SKM-1 (cell line): Measurements from ENCODE around the gene FEZF1.
"Not testable (repeated sequence)": the region's sequence is repeated elsewhere in the genome, so short reads cannot be mapped to it uniquely, and the experiment has no call there.

ENCODE experiments used
- DNase-seq: peaks from one replicate; lab custom pipeline; 2025; ENCODE audit not compliant: unreplicated experiment; lab: John Stamatoyannopoulos, UW

The FEZF1 gene

DNA sequence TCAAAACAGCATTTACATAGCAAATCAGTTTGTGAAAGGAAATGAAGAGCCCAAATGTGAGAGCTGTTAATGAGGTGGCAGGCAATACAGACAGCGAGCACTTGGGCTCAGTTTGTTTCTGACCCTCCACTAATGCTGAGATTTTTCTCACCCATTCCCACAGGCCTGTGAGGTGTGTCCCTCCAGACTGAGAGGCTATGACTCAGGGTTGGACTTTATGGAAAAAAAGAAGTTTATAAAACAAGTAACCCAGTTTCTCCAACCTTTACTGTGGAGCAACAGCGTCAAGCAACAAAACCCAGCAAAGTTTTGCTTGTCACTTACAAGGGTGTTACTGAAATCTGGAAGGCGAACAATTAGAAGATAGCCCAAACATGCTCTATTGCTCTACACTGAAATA, 4.9 kb upstream of the FEZF1 start:
- no peak for DNase-seq

DNA sequence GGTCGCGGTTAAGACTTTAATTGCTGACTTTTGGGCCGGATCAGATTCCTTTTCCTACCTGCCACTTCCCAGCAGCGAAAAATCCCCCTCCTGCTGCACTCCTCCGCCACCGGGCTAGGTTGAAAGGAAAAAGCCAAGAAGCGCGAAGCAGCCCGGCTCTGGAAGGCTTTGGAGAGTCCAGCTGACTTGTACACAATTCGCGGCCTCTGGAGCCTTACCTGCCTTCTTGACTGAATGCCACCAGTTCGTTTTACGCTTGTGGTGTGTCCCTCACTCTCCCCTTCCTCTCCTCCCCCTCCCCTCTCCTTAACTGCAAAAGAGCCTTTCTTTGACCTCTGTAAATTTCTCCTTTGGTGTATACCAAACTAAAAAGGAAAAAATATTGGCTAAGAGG, 2.7 kb upstream of the FEZF1 start:
- no peak for DNase-seq

DNA sequence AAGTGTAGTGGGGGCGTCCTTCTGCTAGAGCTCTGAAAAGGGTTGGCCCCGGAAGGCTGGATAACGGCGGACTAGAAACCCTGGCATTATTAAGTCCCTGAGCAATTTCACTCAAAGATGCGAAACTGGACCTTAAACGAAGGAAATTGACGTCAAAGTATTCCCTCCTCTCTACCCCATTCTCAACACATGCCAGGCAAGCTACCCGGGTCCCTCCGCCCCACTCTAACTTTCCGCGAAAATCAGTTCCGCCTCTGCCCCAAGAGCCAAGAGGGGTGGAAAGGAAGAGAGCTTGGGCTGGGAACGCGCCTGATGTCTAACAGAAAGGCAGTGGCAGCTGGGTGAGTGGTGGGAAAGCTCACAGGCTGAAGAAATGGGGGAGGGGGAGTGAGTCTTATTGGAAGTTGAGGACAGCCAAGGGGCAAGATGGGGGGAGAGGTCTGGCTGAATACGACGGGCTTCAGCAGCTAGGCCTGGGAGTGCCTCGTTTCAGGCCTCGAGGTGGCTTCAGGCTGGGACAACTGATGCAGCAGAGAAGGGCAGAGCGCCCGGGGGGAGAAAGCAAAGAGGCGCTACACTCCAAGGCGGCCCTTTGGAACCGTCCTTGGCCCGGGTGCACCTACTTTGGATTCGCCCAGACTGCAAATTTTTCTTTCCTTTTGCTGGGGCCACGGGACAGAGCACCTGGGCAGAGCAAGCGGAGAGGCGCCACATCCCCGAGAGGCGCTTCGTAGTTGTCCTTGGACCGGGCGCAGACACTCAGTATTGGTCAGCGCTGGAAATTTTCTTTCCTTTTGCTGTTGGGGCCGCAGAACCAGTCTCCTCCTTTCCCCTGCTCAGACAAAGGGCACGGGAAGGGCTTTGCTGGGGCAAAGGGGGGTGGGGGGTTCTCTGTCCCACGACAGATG, 2.0 kb upstream of the FEZF1 start:
- DNase-seq = no peak

DNA sequence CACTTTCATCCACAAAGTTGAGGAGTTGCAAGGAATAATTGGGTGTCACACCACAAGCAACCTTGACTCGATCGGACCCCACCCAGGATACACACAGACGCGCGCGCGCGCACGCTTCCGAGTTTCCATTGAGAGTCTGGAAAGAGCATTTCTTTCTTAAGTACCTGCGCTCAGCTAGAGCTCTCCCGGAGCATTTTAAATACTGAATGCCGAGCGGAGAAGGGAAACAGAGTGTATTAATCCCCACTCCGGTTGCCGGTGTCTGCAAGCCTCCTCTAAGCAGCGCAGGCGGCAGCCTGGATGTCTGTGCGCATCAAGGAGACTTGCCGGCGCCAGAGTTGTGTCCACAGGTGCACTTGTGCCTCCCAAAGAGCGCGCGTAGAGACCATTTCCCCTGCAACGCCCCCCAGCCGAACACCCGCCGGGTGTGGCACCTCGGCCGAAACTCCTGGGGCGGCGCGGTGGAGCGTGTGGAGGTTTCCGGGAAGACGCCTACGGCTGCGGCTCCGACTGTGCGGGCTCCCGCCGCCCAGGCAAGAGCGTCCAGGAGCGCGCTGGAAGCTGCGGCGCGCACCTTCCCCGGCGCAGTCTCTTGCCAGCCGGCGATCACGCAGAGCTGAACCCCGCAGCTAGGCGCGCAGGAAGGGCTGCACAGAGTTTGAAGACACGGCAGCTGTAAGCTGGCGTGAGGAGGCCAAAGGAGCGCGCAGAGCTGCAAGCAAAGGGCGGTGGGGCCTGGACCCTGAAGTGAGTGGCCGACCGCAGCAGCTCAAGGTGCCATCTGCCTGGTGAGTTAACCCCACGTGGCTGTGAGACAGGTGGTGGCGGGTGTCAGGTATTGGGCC, 1.1 kb upstream of the FEZF1 start:
- DNase-seq = no peak

DNA sequence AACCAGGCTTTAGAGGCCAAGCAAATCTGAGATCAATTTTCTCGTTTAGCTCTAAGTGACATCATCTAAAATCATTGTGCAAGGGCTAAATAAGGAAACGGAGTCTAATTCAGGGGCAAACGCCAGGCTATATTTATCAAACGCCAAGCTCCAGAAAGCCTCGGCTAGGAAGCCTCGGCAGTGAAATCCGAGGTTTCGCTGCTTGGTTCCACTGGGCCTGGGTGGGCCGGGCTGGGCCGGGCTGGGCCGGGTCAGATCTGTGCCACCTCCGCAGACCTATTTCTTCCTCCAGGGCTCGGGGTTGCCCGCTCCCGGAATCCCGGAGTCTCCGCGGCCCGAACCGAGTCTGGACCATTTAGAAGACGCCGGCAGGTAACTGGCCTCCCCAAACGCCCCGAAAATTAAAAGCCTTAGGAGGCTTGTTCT, 459 bp upstream of the FEZF1 start:
- no peak for DNase-seq

DNA sequence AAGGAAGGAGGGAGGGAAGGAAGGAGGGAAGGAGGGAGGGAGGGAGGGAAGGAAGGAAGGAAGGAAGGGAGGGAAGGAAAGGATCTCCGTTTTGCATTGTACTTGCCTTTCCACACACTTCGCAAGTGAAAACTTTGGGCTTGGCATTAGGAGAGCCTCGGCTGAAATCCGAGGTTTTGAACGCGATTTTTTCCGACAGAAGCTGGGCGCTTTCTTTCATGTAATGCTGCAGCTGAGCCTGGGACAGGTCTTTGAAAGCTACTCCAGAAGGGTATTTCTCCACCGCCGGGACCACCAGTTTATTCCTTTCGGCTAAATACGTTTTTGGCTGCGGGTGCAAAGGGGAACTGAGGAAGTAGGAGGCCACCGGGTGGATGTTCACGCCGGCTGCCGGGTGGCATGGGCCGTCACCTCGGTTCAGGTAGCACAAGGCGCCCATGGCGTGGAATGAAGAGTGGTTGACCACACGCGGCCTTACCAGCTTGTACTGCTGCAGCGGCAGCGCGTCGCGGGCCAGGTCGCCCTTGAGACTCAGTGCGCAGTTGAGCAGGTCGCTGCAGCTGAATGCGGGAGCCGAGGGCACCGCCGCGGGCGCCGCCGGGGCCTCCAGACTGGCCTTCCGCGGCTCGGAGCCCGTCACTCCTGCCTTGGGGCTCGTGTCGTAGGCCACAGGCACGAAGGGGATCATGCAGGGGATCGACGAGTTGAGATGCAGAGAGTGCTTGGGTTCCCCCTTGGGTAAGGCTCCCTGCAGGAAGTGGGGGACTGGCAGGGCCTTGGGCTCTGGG, 825 bp downstream of the FEZF1 start:
- DNase-seq = no peak

DNA sequence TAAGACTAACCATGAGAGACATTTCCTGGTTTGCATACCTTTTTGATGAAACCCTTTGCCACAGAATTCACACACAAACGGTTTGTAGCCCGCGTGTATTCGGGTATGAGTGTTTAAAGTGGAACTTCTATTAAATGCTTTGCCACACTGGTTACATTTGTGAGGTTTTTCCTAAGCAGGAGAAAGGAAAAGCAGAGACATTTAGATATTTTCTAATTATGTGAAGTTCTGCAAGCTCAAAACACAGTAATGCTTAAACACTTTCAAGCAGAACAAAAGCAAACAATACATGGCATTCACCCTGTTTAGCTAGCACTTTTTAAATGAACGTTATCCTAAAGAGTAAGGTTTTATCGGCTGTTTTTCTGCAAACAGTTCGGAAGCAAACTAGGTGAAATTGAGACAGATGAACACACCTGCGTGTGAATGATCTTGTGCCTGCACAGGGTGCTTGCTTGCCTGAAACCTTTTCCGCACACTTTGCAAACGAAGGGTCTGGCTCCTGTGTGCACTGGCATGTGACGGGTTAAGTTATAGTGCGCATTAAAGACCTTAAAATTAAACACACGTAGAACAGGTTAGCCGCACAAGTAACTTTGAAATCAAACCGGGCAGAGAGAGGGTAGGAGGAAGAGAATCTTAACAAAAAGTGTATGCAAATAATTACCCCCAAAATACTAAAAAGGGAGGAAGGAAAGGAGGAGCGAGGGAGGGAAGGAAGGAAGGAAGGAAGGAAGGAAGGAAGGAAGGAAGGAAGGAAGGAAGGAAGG, 1.6 kb downstream of the FEZF1 start:
- DNase-seq = no peak

DNA sequence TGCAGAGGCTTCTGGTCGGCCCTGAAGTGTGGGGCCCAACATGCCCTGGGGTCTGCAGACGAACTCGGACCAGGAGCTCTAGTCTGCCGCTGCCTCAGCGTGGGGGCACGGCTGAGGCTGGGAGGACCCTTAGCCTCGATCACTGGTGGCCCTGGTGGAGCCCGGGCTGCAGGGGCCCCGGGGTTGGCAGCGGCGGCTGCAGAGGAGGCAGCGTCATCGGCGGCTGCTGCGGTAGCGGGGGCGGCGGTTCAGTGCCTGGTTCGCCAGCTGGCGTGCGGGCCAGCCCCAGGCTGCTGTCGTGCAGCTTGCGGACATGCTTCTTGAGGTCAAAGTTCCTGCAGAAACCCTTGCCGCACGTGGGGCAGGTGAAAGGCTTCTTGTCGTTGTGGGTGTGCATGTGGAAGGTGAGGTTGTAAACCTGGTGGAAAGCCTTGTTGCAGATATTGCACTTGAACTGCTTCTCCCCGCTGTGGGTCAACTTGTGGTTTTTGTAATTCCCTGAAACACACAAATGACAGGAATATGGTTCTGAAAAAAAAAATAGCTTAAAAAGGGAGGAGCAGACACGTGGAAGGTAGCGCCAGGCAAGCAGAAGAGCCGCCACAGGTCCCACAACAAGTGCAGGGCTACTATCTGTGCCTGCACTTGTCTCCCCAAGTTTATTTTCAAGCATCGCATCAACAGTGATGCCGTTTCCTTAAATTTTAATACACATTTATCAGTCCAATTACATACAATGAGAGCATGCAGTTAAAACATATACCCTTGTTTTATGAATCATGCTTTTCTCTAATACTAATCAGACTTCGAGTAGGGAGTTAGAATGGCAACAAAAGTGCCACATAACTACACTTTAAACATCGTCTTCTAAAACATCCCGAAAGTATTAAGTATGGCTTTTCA, 2.4 kb downstream of the FEZF1 start:
- no peak for DNase-seq

DNA sequence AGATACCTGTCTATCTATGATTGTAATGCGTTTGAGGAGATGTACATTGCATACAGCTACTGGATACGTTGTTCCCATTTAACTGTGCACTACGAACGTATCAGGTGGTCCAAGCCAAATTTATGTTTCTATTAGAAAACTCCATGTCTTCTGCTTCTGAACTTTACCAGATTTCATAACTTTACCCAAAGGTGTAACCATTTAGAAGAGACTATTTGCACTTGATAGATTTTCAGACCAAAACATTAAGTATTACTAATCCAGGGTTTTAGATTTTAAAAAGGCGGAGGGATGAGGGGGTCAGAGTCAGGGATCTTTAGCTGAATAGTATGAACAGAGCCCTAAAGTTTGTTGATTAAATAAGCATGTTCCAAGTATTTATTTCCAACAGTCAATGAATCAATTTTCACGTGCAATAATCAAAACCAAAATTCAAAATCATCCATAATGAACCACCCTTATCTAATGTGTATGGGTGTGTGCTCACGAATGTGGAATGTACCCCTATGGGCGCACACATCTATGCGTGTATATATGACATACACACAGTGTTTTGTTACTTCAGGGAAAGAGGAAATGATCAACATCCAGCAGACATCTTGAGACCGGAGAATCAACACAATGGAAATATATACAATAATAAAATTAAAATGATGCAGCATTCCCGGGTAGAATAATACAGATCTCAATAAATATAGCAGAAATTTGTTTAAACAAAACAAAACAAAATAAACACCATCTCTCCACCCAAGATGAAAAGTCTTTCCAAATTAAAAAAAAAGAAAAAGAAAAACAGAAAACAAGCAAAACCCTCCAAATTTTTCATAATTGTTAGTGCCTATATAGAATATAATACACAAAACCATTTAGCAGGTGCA, 3.4 kb downstream of the FEZF1 start:
- DNase-seq = no peak

DNA sequence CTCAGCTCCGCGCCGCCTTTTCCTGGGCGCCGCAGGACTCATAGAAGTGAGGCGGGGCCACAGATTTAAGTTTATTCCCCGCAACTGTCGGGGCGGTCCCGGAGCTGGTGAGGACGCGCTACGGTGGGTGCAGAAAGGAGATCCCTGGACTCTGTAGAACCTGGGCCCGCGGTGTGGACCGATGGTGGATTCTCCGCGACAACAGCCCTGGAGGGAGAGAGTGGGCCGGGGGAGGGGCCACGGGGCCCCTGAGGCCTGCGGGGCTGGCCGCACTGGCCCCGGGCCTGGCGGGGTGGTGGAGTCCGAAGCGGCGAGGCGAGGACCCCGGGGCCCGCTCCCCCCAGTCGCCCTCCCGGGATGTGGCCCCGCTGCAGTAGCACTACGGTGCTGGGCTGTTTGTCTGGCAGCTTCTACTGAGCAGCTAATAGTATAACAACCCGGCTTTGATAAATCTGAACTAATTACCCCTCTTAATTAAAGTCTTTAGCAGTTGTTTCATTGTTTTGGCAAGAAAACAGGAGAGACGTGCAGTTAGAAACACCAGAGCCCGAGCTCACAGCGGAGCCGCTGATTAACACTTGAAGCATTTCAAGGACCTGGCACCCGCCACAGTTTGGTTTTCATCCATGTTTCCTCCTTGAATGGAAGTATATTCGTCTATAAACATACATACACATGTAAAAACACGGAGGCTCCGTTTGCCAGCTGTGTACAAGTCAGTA, 4.2 kb downstream of the FEZF1 start:
- DNase-seq = no peak

DNA sequence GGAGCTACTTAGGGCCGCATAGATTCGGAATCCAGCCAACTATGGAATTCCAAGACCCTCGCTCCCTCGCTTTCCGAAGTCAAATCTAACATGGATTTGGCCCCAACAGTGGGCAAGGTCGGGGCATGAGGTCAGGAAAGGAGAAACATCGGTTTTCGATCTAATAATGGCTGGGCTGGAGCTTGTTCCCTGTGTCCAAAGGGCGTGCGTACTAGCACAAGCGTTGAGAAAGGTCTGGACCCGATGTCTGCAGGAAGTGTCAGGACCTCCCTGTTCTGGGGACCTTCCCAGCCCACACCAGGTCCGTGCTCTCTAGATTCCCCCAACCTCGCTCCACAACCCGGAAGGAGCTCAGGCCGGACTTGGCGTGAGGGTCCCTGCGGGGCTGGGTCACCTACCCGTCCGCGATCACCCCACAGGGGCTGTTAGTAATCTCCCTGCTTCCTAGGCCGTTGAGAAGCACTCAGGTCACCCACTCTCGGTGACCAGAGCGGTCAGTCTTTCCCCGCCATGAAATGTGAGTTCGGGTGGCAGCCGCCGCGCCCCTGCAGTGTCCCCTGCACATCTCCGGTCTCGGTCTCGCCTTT, 4.8 kb downstream of the FEZF1 start:
- no peak for DNase-seq

DNA sequence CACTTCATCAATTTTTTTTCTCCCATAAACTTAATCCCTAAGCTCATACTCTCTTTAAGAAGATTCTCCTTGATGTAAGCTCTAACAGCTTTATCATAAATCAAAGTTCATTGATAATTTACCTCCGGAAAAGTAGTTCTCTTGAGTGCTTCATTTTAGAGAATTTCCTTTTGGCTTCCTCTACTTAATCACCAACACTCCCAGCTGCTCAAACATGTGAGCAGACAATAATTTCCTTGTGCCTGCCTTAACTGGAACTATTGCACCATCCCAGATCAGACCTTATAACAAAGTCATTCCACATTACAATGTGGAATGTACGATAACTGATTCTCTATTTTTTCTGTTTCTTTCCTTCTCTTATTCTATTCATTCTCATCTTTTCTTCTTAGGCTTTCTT, 5.9 kb downstream of the FEZF1 start:
- no peak for DNase-seq

DNA sequence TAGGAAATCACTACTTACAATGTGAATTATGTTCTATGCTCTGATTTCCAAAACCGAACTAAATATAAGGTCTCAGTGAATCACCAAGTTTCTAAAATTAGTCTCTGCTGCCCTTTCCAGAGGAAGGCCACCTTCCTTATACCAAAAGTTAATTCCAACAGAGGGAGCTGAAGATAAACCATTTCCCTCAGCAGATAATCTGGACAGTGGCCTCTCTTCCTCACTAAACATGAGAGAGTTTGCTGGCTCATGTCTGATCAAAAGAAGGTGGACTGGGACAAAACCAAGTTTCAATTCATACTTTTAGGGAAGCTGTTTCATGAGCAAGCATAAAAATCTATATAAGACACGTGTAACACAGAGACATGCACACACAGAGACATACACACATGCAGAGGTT, 6.4 kb downstream of the FEZF1 start:
- DNase-seq = no peak

DNA sequence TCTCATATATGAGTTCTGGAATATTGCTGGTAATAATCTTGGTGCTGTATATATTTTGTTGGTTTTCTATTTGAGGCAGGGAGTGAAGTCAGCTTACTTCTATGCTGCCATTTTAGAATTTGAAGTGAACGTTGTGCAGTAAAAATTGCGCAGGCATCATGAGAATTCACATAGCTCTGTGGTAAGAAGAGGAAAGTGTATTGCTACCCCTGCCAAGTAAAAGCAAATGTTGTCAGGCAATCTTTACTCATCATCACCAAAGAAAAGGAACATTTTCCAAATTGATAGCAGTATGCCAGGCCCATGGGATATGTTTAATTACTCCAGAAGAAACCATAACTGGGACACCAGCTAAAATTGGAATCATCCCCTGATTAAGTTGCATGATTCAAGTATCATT, 13.4 kb downstream of the FEZF1 start:
- DNase-seq = no peak

DNA sequence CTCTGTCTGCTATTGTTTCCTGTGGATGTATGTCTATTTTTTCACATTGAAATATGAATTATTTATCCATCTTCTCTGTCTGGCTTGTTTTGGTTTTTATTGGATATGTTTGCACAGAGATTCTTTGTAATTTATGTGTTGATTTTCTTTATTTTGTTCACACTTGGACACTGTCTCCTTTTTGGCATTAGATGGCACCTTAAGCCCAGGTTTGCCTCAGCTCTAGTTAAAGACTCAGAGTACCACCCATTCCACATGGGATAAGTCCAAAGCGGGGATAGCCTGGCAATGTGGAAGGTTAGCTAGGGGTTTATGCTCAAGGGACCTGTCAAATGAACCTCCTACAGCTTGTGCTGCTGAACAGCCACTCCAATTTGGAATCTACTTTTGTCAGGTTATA, 14.1 kb downstream of the FEZF1 start:
- DNase-seq = no peak

DNA sequence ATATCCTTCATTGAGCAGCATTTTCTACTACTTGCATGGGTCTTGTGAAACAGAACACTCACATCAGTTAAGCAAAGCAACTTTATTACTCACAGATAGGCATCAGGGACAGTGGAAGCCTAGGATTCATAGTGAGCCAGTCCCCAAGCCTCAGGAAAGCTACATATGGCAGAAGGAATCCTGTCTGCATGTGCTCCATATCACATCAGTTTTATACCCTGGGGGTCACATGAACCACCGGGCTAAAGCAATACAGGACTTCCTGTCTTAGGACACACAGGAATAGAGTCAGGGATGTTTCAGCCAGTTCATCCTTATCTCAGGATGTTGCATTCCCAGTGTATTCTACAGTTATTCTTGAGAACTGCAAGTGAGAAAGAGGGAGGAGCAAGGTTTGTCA, 15.1 kb downstream of the FEZF1 start:
- DNase-seq = no peak

DNA sequence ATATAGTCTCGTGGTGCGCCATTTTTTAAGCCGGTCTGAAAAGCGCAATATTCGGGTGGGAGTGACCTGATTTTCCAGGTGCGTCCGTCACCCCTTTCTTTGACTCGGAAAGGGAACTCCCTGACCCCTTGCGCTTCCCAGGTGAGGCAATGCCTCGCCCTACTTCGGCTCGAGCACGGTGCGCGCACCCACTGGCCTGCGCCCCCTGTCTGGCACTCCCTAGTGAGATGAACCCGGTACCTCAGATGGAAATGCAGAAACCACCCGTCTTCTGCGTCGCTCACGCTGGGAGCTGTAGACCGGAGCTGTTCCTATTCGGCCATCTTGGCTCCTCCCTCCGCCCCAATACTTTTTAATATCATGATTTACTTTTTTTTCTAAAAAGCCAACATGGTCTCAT, 19.9 kb downstream of the FEZF1 start:
- not testable (repeated sequence) for DNase-seq

DNA sequence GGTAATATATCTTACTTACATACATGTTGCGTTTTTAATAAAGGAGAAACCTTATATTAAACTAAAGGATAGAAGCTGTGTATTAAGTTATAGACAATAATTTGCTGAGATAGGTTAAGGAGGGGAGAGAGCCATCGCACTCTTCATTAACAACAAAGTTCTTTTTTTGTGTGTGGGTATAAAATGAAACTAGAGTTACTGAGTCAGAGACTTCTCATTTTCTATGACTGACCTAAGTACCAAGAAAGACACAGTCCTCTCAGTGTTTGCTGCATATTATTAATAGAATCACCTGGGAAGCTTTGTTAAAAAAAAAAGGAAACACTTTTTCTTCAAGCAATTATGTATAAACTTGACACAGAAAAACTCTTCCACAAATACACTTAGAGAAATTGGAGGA, 31.4 kb downstream of the FEZF1 start:
- no peak for DNase-seq
